TTC549 (cell line): Measurements from ENCODE around the gene UBE2L3.
"Not testable (repeated sequence)": the region's sequence is repeated elsewhere in the genome, so short reads cannot be mapped to it uniquely, and the experiment has no call there.

Experiments
- FAIRE-seq: peaks from 2 replicates; lab custom pipeline; 2012; peaks lifted over from hg19 to GRCh38; lab: Jason Lieb, UNC

Gene UBE2L3

DNA sequence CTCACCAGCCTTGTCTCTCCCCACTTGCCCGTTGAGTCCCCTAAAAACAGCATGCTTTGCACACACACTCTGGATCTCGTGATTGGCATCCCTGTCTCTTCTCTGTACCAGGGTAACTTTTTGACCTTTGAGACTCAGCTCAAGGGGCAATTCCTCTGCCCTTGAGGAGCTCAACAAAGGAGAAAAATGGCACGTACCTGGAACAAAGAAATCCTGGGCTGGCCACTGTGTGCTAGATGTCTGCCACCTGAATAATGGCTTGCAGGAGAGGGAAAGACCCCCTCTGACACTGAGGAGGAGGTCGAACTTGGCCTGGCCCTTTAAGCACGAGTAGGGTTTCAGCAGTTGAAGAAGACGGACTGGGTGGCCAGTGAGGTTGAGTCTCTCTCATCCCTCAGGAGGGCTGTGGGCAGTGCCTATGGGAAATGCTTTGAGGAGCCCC is 5.8 kb downstream of the UBE2L3 start:
- FAIRE-seq = no peak

DNA sequence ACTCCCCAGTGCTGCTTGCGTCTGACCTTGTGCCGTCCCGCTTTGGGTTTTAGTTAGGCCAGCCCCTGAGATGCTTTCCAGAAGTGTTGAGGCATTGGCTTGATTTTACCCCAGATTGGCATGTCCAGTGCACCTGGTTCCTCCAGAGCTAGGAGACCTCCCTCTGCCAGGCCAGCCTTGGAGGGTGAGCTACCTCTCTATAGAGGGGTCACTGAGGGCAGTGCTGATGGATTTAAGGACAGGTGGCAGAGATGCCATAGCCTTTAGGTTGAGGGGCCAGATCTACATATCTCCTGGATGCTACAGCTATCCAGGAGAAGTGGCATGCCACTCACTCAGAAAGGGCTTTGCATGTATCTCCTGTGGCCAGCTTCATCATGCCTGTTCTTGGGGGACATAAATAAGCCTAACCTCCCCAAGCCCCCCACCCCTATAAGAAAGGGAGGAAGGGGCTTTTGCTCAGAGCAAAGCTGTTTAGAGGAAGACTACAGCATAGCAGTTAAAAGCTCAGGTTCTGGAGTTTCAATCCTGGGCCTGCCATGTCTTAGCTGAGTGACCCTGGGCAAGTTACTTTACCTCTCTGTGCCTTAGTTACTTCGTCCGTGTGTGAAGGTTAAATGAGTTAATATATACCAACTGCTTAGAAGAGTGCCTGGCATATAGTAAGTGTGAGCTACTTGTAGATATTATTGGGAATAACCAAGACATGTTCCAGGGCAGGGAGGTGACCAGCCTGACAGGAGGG is 6.4 kb downstream of the UBE2L3 start:
- FAIRE-seq = no peak

DNA sequence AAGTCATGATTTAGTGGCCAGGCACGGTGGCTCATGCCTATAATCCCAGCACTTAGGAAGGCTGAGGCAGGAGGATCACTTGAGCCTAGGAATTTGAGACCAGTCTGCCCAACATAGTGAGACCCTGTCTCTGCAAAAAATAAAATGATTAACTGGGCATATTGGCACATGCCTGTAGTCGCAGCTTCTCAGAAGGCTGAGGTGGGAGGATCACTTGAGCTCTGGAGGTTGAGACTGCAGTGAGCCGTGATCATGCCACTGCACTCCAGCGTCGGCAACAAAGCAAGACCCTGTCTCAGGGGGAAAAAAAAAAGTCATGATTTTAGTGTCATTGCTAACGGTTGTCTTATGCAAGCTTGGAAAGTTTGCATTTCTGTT is 11.9 kb downstream of the UBE2L3 start:
- no peak for FAIRE-seq

DNA sequence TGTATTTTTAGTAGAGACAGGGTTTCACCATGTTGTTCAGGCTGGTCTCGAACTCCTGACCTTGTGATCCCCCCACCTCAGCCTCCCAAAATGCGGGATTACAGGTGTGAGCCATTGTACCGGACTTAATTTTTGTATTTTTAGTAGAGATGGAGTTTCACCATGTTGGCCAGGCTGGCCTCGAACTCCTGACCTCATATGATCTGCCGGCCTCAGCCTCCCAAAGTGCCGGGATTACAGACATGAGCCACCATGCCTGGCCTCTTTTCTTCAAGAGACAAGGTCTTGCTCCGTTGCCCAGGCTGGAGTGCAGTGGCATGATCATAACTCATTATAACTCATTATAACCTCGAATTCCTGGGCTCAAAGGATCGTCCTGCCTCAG is 13.1 kb downstream of the UBE2L3 start:
- FAIRE-seq = not testable (repeated sequence)

DNA sequence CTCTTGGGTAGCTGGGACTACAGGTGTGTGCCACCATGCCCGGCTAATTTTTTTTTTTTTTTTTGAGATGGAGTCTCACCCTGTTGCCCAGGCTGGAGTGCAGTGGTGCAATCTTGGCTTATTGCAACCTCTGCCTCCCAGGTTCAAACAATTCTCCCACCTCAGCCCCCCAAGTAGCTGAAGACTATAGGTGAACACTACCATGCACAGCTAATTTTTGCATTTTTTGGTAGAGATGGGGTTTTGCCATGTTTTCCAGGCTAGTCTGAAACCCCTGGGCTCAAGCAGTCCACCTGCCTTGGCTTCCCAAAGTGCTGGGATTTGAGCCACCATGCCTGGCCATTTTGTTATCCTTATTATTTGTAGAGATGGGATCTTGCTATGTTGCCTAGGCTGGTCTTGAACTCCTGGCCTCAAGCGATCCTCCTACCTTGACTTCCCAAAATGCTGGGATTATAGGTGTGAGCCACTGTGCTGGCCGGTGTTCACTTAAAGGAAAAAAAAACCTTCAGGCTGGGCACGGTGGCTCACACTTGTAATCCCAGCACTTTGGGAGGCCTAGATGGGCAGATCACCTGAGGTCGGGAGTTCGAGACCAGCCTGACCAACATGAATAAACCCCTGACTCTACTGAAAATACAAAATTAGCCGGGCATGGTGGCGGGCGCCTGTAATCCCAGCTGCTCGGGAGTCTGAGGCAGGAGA is 13.6 kb downstream of the UBE2L3 start:
- not testable (repeated sequence) for FAIRE-seq

DNA sequence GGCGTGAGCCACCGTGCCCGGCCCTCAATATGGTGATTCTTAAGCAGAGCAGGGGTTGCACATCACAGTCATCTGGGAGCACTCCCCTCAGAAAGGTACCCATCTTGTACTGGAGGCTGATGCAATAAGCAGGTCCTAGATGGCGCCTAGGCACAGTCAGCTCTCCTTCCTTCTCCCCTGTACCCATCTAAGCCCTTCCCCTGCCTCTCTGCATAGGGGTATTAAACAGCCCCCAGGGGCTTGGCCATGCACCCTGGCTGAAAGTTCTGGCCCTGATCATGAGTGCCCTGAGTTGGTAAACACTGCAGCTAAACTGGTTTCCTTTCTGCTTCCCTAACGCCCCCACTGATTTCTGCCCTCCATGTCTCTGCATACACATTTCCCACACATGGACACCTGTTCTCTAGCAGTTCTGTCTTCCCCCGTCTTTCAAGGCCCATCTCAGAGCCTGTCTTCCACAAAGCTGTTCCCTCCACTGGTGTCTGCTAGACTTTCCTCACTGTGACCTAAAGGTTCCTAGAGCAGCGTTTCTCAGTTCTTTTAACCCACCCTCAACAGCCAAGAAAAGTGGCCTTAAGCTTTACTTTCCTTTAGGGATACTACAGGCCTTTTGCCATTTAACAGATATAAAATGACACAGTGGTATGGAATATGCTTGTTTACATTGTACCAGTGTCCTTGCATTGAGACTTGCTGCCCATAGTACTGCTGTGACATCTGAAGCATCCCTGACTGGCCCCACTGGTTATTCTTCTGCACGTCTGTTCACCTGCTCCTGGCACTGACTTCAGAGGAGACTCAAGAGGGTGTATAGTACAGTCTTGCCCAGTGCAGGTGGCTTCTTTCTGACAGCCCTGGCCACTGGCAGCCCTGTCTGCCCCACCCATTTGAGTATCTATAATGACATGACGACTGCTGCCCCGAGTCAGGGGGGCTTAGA is 15.6 kb downstream of the UBE2L3 start:
- no peak for FAIRE-seq

DNA sequence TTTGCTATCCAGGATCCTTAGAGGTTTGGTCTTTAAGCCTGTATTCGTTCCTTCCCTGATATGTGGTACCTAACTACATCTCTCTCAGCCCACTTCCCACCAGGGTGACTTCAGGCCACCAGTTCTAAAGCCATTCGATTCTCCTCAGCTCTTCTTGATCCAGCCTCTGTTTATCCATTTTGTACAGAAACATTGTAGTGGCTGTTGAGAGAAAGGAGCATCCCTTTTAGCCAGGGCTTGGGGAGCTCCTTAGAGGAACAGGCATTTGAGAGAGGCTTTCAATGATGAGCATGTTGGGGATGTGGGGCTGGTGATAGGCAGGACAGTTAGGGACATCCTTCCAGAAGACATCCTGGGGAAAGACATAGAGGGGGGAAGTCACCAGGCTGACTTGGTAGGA is 17.9 kb downstream of the UBE2L3 start:
- FAIRE-seq = no peak

DNA sequence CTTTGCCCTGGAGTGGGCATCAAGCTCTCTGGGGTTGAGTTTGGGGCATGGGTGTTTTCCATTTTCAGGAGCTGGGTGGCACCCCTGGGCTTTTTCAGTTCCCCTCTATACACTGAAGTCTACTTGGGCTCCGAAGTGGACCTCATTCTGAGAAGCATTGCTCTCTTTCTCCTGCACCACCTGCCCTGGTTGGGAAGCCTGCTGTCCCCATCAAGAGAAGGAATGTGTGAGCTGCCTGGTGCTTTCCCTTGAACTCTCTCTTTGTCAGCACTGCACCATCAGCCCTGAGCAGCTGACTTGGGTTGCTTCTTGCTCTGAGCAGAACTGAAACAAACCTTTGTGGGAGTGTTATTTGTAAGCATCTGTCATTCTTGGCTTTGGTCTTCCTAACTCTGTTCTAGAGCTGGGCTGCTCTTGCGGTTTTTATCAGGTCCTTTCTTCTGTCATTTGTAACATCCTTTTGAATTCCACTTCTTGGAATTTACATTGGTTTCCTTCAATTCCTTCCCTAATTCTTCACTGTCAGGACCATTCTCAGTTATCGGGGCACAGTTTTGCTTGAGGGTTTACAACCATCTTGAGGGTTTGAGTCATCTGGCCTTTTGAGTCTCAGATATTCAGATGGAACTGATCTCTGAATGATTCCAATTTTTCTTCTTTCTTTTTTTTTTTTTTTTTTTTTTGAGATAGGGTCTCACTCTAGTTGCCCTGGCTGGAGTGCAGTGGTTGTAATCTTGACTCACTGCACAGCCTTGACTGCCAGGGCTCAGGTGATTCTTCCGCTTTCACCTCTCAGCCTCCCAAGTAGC is 20.5 kb downstream of the UBE2L3 start:
- FAIRE-seq = no peak

DNA sequence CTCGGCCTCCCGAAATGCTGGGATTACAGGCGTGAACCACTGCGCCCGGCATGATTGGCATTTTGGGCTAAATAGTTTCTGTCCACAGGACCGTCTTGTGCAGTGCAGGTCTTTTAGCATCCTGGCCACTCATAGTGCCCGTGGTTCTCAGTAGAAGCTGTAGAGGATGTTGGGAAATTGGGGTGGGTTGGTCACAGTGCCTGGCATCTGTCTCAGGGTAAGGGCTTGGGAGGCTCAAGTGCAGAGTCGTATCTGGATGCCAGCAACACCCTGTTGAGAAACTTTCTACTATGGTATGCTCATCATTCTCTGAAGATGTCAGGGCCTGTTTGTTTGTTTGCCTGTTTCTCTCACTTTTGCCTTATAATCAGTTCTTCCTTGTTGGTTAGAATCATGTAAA is 21.9 kb downstream of the UBE2L3 start:
- no peak for FAIRE-seq

DNA sequence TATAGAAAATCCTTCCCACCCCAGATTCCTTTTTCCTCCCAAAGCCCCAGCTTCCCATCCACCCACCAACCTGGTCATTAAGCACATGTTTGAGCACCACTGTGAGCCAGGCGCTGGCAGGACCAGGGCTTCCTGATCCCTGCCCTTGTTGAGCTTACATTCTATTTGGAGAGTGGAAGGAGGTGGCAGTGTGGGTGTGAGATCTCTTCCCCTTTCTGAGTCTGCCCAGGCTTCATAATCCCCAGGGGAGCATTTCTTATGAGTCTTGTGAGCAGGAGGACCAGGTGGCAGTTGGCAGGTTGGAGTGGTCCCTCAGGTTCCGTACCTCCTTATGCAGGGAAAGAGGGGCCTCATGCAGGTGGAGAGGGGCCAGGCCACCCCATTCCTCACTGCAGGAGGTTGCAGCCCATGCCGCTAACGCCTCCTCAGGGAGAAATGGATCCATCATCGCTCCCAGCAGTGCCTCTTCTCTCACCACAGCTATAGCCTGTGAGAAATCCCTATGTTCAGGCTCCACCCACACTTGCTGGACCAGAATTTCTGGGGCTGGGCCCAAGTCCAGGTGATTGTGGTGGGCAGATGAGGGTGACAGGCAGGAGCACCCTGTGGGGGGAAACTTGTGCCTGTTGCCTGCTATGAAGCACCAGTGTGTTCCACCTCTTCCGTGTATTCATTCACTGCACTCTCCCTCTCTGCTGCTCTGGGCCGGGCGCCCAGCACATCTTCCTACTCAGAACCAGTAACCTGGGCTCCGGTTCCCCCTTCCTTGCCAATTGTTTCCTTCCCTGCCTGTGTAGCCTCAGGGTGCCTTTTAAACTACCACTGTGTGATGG is 23.5 kb downstream of the UBE2L3 start:
- no peak for FAIRE-seq

DNA sequence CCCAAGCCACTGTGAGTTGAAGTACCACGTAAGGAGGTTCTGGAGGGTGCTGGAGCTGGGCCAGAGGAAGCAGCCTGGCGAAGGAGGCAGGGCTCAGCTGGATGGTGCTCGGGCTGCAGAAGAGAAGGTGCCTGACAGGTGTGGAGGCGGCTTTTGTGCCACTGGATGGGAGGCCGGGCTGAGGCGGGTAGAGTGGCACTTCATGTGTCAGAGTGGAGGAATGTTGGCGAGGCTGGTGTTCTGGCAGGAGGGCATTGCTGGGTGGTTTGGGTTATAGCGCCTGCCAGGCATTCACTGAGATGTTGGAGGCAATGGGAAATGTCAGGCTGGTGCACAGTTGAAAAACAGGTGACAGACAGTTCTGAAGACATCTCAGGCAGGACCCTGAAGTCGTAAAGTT is 24.2 kb downstream of the UBE2L3 start:
- no peak for FAIRE-seq

DNA sequence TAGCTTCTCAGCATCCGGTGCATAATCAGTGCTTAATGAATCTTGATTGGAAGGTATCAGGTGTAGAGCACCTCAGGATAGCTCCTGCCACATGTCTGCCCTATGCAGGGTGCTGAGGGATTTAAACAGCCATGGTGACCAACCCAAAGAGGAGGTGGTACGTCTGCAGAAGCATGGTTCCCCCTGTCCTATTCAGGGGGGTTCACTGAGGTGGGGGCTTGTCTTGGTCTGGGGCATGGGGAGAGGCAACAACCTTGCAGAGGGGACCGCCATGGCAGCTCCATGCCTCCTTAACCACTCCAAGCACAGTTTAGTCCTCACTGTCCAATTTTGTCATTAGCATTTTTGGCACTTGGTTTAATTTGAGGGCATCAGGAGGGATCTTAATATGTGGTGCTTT is 24.9 kb downstream of the UBE2L3 start:
- no peak for FAIRE-seq

DNA sequence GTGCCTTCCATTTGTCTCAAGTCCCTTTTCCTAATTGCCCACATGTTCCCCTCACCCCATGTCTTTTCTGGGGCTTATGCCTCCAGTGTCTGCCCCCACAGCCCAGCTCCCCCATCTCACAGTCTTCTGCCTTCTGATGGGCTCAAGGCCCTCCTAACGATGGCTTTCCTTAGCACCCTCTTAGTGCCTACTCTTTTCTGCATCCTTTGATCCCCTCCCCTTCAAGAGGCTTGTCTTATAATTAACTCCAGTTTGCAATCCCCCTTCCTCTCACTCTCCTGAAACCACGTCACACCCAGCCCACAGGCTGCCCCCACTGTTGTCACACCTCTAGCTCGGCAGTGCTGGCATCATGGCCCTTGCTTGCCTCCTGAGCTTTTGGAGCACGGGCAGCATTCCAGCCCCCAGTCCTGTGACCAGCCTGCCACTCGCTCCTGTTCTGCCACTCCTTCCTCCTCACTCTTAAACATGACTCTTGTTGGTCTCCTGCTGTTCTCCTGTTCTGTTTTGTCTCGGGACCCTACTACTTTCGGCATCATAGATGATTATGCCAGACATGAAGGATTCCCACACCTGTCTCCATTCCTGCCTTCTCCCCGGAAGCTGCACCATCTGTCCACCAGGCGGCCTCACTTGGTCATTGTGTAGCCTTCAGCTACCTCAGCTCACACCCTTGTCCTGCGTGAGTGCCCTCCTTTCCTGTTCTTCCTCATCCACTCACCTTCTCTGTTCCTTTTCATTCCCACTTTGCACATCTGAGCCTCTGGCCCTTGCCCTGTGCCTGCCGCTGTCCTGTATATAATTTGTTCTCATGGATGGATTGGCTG is 26.1 kb downstream of the UBE2L3 start:
- FAIRE-seq = no peak

DNA sequence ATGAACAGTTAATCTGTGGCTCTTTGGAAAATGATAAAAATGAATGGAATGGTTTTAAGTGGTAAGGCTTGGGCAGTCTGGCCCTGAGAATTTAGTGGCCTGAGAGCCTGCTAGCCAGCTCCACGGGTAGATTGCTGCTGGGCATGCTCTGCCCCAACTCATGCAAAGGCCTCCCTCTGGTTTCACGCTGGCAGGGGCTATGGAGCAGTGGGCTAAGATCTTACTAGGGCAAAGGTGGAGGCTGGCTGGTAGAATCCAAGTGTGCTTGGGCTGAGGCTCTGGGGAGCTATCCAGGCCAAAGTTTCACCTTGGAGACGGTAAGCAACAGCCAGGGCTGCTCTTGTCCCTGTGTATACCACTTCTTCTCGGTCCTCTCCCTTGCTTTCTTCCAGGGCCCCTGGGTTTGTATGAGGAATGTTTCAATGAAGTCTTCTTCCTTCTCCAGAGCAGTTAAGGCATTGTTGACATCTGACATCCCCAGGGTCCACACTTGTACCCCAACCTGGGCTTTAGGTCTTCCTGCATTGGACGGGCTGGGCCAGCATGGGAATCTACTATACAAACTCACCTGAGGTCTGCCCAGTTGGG is 27.4 kb downstream of the UBE2L3 start:
- FAIRE-seq = no peak

DNA sequence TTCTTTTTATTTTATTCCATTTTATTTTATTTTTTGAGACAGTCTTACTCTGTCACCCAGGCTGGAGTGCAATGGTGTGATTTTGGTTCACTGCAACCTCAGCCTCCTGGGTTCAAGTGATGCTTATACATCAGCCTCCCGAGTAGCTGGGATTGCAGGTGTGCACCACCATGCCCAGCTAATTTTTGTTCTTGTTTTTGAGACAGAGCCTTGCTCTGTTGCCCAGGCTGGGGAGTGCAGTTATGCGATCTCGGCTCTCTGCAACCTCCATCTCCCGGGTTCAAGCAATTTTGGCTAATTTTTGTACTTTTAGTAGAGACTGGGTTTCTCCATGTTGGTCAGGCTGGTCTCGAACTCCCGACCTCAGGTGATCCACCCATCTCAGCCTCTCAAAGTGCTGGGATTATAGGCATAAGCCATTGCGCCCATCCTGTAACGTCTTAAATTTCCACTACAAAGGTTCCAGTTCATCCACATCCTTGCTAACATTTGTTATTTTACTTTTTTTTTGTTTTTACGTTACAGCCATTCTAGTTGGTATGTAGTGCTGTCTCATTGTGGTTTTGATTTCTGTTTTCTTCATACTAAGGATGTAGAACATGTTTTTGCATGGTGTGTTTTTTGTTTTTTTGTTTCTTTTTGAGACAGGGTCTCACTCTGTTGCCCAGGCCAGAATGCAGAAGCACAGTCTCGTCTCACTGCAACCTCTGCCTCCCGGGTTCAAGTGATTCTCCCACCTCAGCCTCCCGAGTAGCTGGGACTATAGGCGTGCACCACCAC is 29.0 kb downstream of the UBE2L3 start:
- FAIRE-seq = not testable (repeated sequence)

DNA sequence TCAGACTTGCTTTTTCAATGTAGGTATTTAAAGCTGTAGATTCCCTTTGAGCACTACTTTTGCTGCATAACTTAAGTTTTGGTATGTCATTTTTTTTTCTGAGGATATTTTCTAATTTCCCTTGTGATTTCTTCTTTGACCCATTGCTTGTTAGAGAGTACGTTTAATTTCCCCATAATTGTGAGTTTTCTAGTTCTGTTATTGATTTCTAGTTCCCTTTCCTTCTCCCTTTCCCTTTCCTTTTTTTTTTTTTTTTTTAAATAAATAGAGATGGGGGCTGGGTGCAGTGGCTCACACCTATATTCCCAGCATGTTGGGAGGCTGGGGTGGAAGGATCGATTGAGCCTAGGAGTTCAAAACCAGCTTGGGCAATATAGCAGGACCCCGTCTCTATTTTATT is 30.8 kb downstream of the UBE2L3 start:
- FAIRE-seq = no peak

DNA sequence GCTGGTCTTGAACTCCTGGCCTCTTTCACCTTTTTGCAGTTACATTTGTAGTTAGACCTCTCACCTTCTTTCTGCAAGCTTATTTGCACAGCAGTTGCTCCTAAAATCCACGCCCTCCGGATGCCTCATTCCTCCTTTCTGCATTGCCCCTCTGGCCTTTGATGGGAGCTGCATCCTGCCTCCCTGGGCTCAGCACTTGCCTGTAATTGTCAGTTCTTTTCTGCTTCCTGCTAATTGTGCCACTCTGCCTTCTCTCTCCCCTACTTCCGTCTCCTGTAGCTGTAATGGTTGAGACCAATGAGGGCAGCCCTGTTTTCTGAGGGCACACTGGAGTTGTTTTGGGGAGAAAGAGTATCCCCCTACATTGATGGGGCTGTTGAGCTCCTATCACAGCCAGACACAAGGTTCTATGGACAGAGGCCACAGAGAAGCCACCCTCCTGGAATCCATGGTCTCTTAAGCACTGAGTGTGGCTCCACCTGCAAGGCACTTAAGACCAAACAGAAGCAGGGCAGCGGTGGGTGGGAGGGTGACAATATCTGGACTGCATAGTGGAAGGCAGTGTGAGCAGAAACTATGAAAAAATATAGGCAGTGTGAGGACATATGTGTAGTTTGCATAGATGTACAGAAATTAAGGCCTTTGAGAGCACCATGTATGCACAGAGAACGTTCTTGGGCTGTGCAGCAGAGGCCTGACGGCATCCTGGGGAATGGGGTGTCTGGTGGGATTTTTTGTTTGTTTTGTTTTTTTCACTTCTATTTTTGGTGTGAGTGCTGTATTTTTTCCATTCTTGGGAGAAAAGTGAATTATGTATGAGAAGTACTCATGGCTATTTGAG is 31.8 kb downstream of the UBE2L3 start:
- FAIRE-seq = no peak

DNA sequence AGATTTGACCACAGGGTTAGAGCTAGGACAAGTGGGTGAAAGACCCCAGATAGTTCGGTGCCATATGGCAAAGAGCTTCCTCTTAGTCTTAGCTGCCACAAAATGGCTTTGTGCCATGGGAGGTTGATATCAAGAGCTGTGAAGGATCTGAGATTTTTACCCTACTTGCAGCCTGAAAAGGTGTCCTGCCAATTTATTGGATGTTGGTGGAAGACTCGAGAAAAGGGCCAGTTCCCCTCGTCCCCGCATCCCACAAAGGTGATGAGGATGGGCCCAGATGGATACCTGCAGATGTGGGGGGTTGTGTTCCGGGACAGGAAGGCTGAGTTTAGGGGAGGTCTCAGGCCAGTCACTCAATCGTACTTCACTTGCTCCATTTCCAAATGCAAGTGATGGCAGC is 35.1 kb downstream of the UBE2L3 start:
- no peak for FAIRE-seq
